Measurements from ENCODE around the gene LMX1B. TPM values are rescaled to one million over a fixed set of nuclear protein-coding genes. Genes with fewer than 3 reads are reported as not detected.

The LMX1B gene
- total RNA-seq = not detected in 2 replicates

DNA sequence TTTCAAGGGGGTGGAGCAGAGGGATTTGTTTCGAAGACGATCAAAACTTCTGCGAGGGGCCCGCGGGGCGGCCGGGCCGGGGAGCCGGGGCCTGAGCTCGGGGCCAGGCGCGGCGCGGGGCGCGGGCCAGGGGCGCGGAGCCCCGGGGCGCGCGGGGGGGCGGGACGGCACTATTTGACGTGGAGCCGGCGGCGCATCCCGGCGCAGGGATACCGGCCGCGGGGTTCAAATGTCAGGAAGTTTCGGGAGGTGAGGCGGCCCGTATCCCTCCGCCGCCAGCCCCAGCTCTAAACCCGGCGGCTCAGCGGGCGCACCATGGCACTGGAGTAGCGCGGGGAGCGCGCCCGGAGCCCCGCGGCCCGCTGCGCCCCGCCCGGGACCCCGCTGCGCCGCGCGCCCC, at the start of gene LMX1B:
Gene LMX1B, plus strand, starts transcription at position 278 of the 400 bp plus-strand sequence. CDS start 522 bp downstream, outside the sequence.

Other genes with a start within 250 kb of the LMX1B start
- 31.9 and 65.4 TPM in 2 replicates for gene ZBTB43, start 191.1 kb downstream of the LMX1B start, total RNA-seq
- 5.4 and 6.5 TPM in 2 replicates for gene ZBTB34, start 246.7 kb downstream of the LMX1B start, total RNA-seq